ENCODE data around the gene SFRP2.

The SFRP2 gene

GRCh38 chr4:153748378-153748777 lies 40.5 kb downstream of the SFRP2 start:
- H3K27ac ChIP-seq (replicated peaks) = peak overlapping the region; percentile 71; the same call in 1 of the 2 replicates
- TF ChIP-seq SPI1 (IDR thresholded peaks at IDR 0.05; ENCODE audit: borderline replicate concordance, low read depth) (no peak), CTCF (IDR thresholded peaks at IDR 0.05; ENCODE audit: insufficient read depth, low read length) (no peak), GABPA (IDR thresholded peaks at IDR 0.05; ENCODE audit: low read depth) (no peak), REST (IDR thresholded peaks at IDR 0.05; ENCODE audit: insufficient replicate concordance, low read depth) (no peak), POLR2AphosphoS5 (IDR thresholded peaks at IDR 0.05; ENCODE audit: low read depth) (no peak)
- no peaks in the 10 kb centered on the region for H3K27me3 ChIP-seq (ENCODE audit: insufficient read depth, poor library complexity, severe bottlenecking)
- DNase-seq (ENCODE audit: low read depth in 1 of 2, low spot score in 1 of 2) = no peak
- H3K4me3 ChIP-seq (replicated peaks; ENCODE audit: insufficient read depth, low read length) = no peak overlapping the region

GRCh38 chr4:153747406-153747955 lies 41.4 kb downstream of the SFRP2 start:
- peak in 1 of 2 experiments; percentile 43 for DNase-seq (ENCODE audit: low read depth in 1 of 2, low spot score in 1 of 2)
- no peak overlapping the region for H3K4me3 ChIP-seq (replicated peaks; ENCODE audit: insufficient read depth, low read length)
- TF ChIP-seq REST (IDR thresholded peaks at IDR 0.05; ENCODE audit: insufficient replicate concordance, low read depth) = no peak
- no peak for TF ChIP-seq CTCF (IDR thresholded peaks at IDR 0.05; ENCODE audit: insufficient read depth, low read length)
- peak; percentile 46; the same call in 1 of the 2 replicates for TF ChIP-seq SPI1 (IDR thresholded peaks at IDR 0.05; ENCODE audit: borderline replicate concordance, low read depth)
- no peak for TF ChIP-seq GABPA (IDR thresholded peaks at IDR 0.05; ENCODE audit: low read depth)
- no peak for TF ChIP-seq POLR2AphosphoS5 (IDR thresholded peaks at IDR 0.05; ENCODE audit: low read depth)
- peak overlapping the region; percentile 71 for H3K27ac ChIP-seq (replicated peaks)
- H3K27me3 ChIP-seq (ENCODE audit: insufficient read depth, poor library complexity, severe bottlenecking) = no peaks in the 10 kb centered on the region

GRCh38 chr4:153745651-153746050 lies 43.2 kb downstream of the SFRP2 start:
- H3K27ac ChIP-seq (replicated peaks) = no peak overlapping the region
- DNase-seq (ENCODE audit: low read depth in 1 of 2, low spot score in 1 of 2) = no peak
- no peak for TF ChIP-seq GABPA (IDR thresholded peaks at IDR 0.05; ENCODE audit: low read depth)
- H3K27me3 ChIP-seq (ENCODE audit: insufficient read depth, poor library complexity, severe bottlenecking) = no peaks in the 10 kb centered on the region
- H3K4me3 ChIP-seq (replicated peaks; ENCODE audit: insufficient read depth, low read length) = no peak overlapping the region

- no peak for DNase-seq (ENCODE audit: low read depth in 1 of 2, low spot score in 1 of 2)
- Histone ChIP-seq H3K27me3 (ENCODE audit: insufficient read depth, poor library complexity, severe bottlenecking) (no peaks in the 10 kb centered on the region), H3K27ac (replicated peaks) (no peak overlapping the region), H3K4me3 (replicated peaks; ENCODE audit: insufficient read depth, low read length) (no peak overlapping the region)
- TF ChIP-seq POLR2AphosphoS5 (IDR thresholded peaks at IDR 0.05; ENCODE audit: low read depth) (no peak), REST (IDR thresholded peaks at IDR 0.05; ENCODE audit: insufficient replicate concordance, low read depth) (no peak), SPI1 (IDR thresholded peaks at IDR 0.05; ENCODE audit: borderline replicate concordance, low read depth) (no peak), GABPA (IDR thresholded peaks at IDR 0.05; ENCODE audit: low read depth) (no peak), CTCF (IDR thresholded peaks at IDR 0.05; ENCODE audit: insufficient read depth, low read length) (no peak)
Measured at GRCh38 chr4:153741541-153741940, 47.3 kb downstream of the SFRP2 start.
